Thyroid gland (tissue), 4 donors: Measurements from ENCODE around the gene MS4A6A. TPM values are rescaled to one million over a fixed set of nuclear protein-coding genes. Genes with fewer than 3 reads are reported as not detected.
"Not testable (repeated sequence)": the region's sequence is repeated elsewhere in the genome, so short reads cannot be mapped to it uniquely, and the experiment has no call there.

Source experiments
- DNase-seq, 2 donors: peaks; one replicate each; pipeline ENCODE4 v3.0.0-alpha.2; 2019
- H3K27ac ChIP-seq, 3 donors: fragments of 200-600 bp; sonication (generic); 1 replicate in 2 of 3; 2 replicates in 1 of 3; pipeline ENCODE4 v1.5.1; 2016 to 2019; ENCODE audit warnings: mild to moderate bottlenecking in 1 of 3, moderate library complexity in 1 of 3
- H3K27me3 ChIP-seq: fragments of 200-600 bp; sonication (generic); one replicate; pipeline ENCODE4 v1.5.1; 2019
- H3K36me3 ChIP-seq, 2 donors: fragments of 200-600 bp; sonication (generic); one replicate each; pipeline ENCODE4 v1.5.1; 2016 to 2019
- H3K4me1 ChIP-seq, 2 donors: fragments of 200-600 bp; sonication (generic); one replicate each; pipeline ENCODE4 v1.5.1; 2017 to 2019
- H3K4me3 ChIP-seq, 3 donors: fragments of 200-600 bp; sonication (generic); replicated peaks in 1 of 3; 1 replicate in 2 of 3; 2 replicates in 1 of 3; pipeline ENCODE4 v1.5.1; 2016; ENCODE audit warnings: mild to moderate bottlenecking in 1 of 3
- H3K9me3 ChIP-seq: fragments of 200-600 bp; sonication (generic); one replicate; pipeline ENCODE4 v1.5.1; 2017
- CTCF ChIP-seq, 6 experiments: fragments of 200-600 bp in 3 of 6; fragments of 450-650 bp in 3 of 6; sonication (generic) in 3 of 6; IDR thresholded peaks; one replicate each; pipeline ENCODE4 v1.5.1; 2016 to 2019; ENCODE audit warnings: antibody characterized with exemption in 6 of 6, mild to moderate bottlenecking in 2 of 6, inconsistent platforms in 1 of 6, moderate library complexity in 1 of 6
- POLR2A ChIP-seq, 2 donors: fragments of 450-650 bp; IDR thresholded peaks; one replicate each; pipeline ENCODE4 v1.6.1; 2017; ENCODE audit warnings: antibody characterized with exemption in 2 of 2, mild to moderate bottlenecking in 2 of 2, moderate library complexity in 1 of 2
- WGBS, 2 donors: methylation state at CpG; one replicate each; pipeline ENCODE4 v1.1.5; 2017; 5-methylcytosine and 5-hydroxymethylcytosine counted together
- intact Hi-C: fragments of 100-400 bp; cut with DNase I; formaldehyde crosslinking; loops from one replicate; pipeline ENCODE4 v1.15.1; 2023
- total RNA-seq, 4 donors: library from RNA; depleted of rRNA; stranded (reverse); fragments of >200 nt; gene quantifications; one replicate each; pipeline ENCODE4 v1.2.3, GENCODE V29; 2016

MS4A6A gene
- total RNA-seq, 4 donors from 2014 or later = 12.1 to 51.6 (median 36.9) TPM

DNA sequence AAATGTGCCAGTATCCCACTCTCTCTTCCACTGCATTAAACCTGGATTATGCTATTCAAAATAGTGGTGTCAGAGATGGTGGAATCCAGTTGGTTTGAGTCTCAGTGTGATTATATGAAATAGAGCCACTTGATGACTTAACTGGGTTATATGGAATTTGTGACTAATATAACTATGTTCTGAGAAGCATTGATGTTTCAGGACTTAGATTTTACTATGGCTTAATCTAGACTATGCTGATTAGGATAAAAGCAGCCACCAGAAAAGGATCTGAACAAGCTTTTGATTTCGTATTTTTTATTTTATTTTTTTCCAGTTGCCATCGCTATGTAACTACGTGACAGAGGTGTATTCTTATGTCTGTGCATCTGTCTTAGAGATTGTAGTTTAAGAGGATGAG is 39.1 kb downstream of the MS4A6A start:
- Histone ChIP-seq H3K36me3 (no peaks in the 10 kb centered on the region), H3K27ac (no peak overlapping the region), H3K27me3 (no peaks in the 10 kb centered on the region), H3K9me3 (no peaks in the 10 kb centered on the region), H3K4me3 (no peak overlapping the region), H3K4me1 (no peaks in the 10 kb centered on the region)
- intact Hi-C loops = no loop called here
- 85 to 89% methylated on average over 3 of the region's 3 CpGs for WGBS, 2 donors
- no peak for TF ChIP-seq POLR2A (IDR thresholded peaks at IDR 0.05)
- no peak for TF ChIP-seq CTCF (IDR thresholded peaks at IDR 0.05)
- no peak for DNase-seq

DNA sequence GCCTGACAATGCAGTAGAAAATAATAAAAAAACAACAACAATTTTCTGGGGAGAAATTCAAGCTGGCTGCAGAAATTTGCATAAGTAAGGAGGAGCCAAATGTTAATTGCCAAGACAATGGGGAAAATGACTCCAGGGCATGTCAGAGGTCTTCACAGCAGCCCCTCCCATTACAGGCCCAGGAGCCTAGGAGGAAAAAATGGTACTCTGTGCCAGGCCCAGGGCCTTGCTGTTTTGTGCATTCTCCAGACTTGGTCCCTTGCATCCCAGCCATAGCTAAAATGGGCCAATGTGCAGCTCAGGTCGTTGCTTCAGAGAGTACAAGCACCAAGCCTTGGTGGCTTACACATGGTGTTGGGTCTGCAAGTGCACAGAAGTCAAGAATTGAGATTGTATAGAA is 49.0 kb downstream of the MS4A6A start:
- 33 to 43% methylated on average over 1 of the region's 1 CpG for WGBS, 2 donors
- intact Hi-C loops = no loop called here
- H3K9me3 ChIP-seq = no peaks in the 10 kb centered on the region

GRCh38 chr11:60131912-60132311 is 51.0 kb downstream of the MS4A6A start:
- Histone ChIP-seq H3K36me3 (no peaks in the 10 kb centered on the region), H3K27me3 (no peaks in the 10 kb centered on the region), H3K27ac (no peak overlapping the region), H3K9me3 (no peaks in the 10 kb centered on the region), H3K4me1 (no peaks in the 10 kb centered on the region), H3K4me3 (no peak overlapping the region)
- intact Hi-C loops = no loop called here
- TF ChIP-seq CTCF (IDR thresholded peaks at IDR 0.05) (no peak), POLR2A (IDR thresholded peaks at IDR 0.05) (no peak)
- WGBS, 2 donors = 64 to 70% methylated on average over 3 of the region's 3 CpGs
- no peak for DNase-seq

More for the DNA sequence above, 49.0 kb downstream of the MS4A6A start:
- Histone ChIP-seq H3K4me1 (no peaks in the 10 kb centered on the region), H3K27ac (no peak overlapping the region), H3K36me3 (no peaks in the 10 kb centered on the region), H3K27me3 (no peaks in the 10 kb centered on the region), H3K4me3 (no peak overlapping the region)
- no peak for TF ChIP-seq POLR2A (IDR thresholded peaks at IDR 0.05)
- TF ChIP-seq CTCF (IDR thresholded peaks at IDR 0.05) = no peak
- no peak for DNase-seq

- Histone ChIP-seq H3K4me3 (no peak overlapping the region), H3K27ac (no peak overlapping the region), H3K4me1 (no peaks in the 10 kb centered on the region), H3K36me3 (no peaks in the 10 kb centered on the region), H3K27me3 (no peaks in the 10 kb centered on the region), H3K9me3 (no peaks in the 10 kb centered on the region)
- TF ChIP-seq POLR2A (IDR thresholded peaks at IDR 0.05) = no peak
- TF ChIP-seq CTCF (IDR thresholded peaks at IDR 0.05) = no peak
- intact Hi-C loops = no loop called here
- DNase-seq = no peak
Measured at GRCh38 chr11:60130496-60130895, 52.4 kb downstream of the MS4A6A start.

DNA sequence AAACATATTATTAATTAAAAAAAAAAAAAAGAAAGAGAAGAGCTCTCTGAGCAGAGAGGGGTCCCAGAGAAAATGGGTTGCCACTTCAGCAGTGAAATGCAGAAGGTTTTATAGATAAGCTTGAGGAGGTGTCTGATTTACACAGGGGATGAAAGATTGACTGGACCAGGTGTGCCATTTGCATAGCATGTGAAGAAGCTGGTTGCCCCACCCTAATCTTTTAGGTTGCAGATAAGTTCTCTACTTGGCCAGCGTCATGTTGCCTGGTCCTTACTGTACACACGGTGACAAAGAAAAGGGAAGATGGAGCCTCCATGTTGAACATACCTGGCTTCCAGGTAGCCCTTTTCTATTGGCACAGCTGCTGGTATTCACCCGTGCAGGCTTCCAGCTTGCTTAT is 53.0 kb downstream of the MS4A6A start:
- 73 to 86% methylated on average over 3 of the region's 3 CpGs for WGBS, 2 donors
- intact Hi-C loops = no loop called here
- TF ChIP-seq CTCF (IDR thresholded peaks at IDR 0.05) (no peak), POLR2A (IDR thresholded peaks at IDR 0.05) (no peak)

DNA sequence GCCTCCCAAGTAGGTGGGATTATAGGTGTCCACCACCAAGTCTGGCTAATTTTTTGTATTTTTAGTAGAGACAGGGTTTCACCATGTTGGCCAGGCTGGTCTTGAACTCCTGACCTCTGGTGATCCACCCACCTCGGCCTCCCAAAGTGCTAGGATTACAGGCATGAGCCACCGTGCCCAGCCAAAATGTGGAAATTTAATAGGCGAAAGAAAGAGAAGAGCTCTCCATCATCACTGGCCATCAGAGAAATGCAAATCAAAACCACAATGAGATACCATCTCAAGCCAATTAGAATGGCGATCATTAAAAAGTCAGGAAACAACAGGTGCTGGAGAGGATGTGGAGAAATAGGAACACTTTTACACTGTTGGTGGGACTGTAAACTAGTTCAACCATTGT is 54.0 kb downstream of the MS4A6A start:
- intact Hi-C loops = not testable (repeated sequence)

More for the DNA sequence above, 53.0 kb downstream of the MS4A6A start:
- Histone ChIP-seq H3K27me3 (no peaks in the 10 kb centered on the region), H3K27ac (no peak overlapping the region), H3K4me3 (no peak overlapping the region), H3K9me3 (no peaks in the 10 kb centered on the region), H3K36me3 (no peaks in the 10 kb centered on the region), H3K4me1 (no peaks in the 10 kb centered on the region)
- DNase-seq = no peak

More for the DNA sequence above, 54.0 kb downstream of the MS4A6A start:
- H3K4me3 ChIP-seq, DNase-seq, H3K36me3 ChIP-seq, H3K9me3 ChIP-seq, H3K4me1 ChIP-seq, H3K27ac ChIP-seq, H3K27me3 ChIP-seq: not testable (repeated sequence)
- 95 to 97% methylated on average over 4 of the region's 4 CpGs for WGBS, 2 donors
